ENCODE data around the gene FOXF1.
A peak's percentile ranks its signal among the peaks of the same experiment; 100 is the strongest.

Gene FOXF1

GRCh38 chr16:86553356-86553755, 43.0 kb downstream of the FOXF1 start:
- Mint-ChIP-seq H3K27me3 (ENCODE audit: low read depth) (peaks cover 4% of the 10 kb centered on the region), H3K4me3 (peak overlapping the region; percentile 90), H3K27ac (no peak overlapping the region), H3K9me3 (no peaks in the 10 kb centered on the region), H3K4me1 (ENCODE audit: low read depth) (peaks cover 39% of the 10 kb centered on the region), H3K36me3 (ENCODE audit: low read depth) (peaks cover 18% of the 10 kb centered on the region)
- no peak for DNase-seq (ENCODE audit: low spot score)

- peaks cover 4% of the 10 kb centered on the region for H3K27me3 Mint-ChIP-seq (ENCODE audit: low read depth)
Measured at GRCh38 chr16:86554599-86554916, 44.2 kb downstream of the FOXF1 start.

GRCh38 chr16:86554917-86555703, 44.8 kb downstream of the FOXF1 start, which contains the start of gene MTHFSD:
Gene MTHFSD, minus strand, starts transcription at chr16:86555235. Its CDS starts 51 bp downstream, at chr16:86555184.
- Mint-ChIP-seq H3K4me3 (peak within 1 kb of the TSS; percentile 90), H3K9me3 (no peaks in the 10 kb centered on the region), H3K27me3 (ENCODE audit: low read depth) (peaks cover 4% of the 10 kb centered on the region), H3K36me3 (ENCODE audit: low read depth) (peaks cover 17% of the 10 kb centered on the region), H3K27ac (peak within 1 kb of the TSS; percentile 95), H3K4me1 (ENCODE audit: low read depth) (peaks cover 31% of the 10 kb centered on the region)
- peak; percentile 95 for DNase-seq (ENCODE audit: low spot score)

More at GRCh38 chr16:86554599-86554916, 44.2 kb downstream of the FOXF1 start:
- Mint-ChIP-seq H3K36me3 (ENCODE audit: low read depth) (peaks cover 17% of the 10 kb centered on the region), H3K4me3 (peak overlapping the region; percentile 90), H3K9me3 (no peaks in the 10 kb centered on the region), H3K4me1 (ENCODE audit: low read depth) (peaks cover 31% of the 10 kb centered on the region), H3K27ac (peak overlapping the region; percentile 95)
- no peak for DNase-seq (ENCODE audit: low spot score)

- Mint-ChIP-seq H3K4me3 (peak overlapping the region; percentile 90), H3K27me3 (ENCODE audit: low read depth) (peaks cover 4% of the 10 kb centered on the region), H3K9me3 (no peaks in the 10 kb centered on the region), H3K4me1 (ENCODE audit: low read depth) (peaks cover 26% of the 10 kb centered on the region), H3K27ac (peak overlapping the region; percentile 95), H3K36me3 (ENCODE audit: low read depth) (peaks cover 17% of the 10 kb centered on the region)
- DNase-seq (ENCODE audit: low spot score) = no peak
Measured at GRCh38 chr16:86555704-86556075, 45.4 kb downstream of the FOXF1 start.

GRCh38 chr16:86556576-86556975, 46.2 kb downstream of the FOXF1 start:
- Mint-ChIP-seq H3K36me3 (ENCODE audit: low read depth) (peaks cover 12% of the 10 kb centered on the region), H3K27me3 (ENCODE audit: low read depth) (peaks cover 6% of the 10 kb centered on the region)
- no peak for DNase-seq (ENCODE audit: low spot score)

GRCh38 chr16:86557587-86557986, 47.3 kb downstream of the FOXF1 start:
- Mint-ChIP-seq H3K4me1 (ENCODE audit: low read depth) (peaks cover 20% of the 10 kb centered on the region), H3K27me3 (ENCODE audit: low read depth) (peaks cover 6% of the 10 kb centered on the region), H3K9me3 (no peaks in the 10 kb centered on the region), H3K36me3 (ENCODE audit: low read depth) (peaks cover 8% of the 10 kb centered on the region), H3K4me3 (no peak overlapping the region), H3K27ac (no peak overlapping the region)
- DNase-seq (ENCODE audit: low spot score) = no peak

More at GRCh38 chr16:86556576-86556975, 46.2 kb downstream of the FOXF1 start:
- Mint-ChIP-seq H3K27ac (no peak overlapping the region), H3K4me1 (ENCODE audit: low read depth) (peaks cover 21% of the 10 kb centered on the region), H3K9me3 (no peaks in the 10 kb centered on the region), H3K4me3 (peak overlapping the region; percentile 29)

GRCh38 chr16:86558355-86559193, 48.2 kb downstream of the FOXF1 start:
- no peak overlapping the region for H3K4me3 Mint-ChIP-seq
- H3K4me1 Mint-ChIP-seq (ENCODE audit: low read depth) = peaks cover 21% of the 10 kb centered on the region
- H3K27ac Mint-ChIP-seq = no peak overlapping the region
- H3K36me3 Mint-ChIP-seq (ENCODE audit: low read depth) = peaks cover 3% of the 10 kb centered on the region
- peaks cover 13% of the 10 kb centered on the region for H3K27me3 Mint-ChIP-seq (ENCODE audit: low read depth)
- DNase-seq (ENCODE audit: low spot score) = no peak
- no peaks in the 10 kb centered on the region for H3K9me3 Mint-ChIP-seq

- no peak overlapping the region for H3K27ac Mint-ChIP-seq
- no peaks in the 10 kb centered on the region for H3K36me3 Mint-ChIP-seq (ENCODE audit: low read depth)
- H3K27me3 Mint-ChIP-seq (ENCODE audit: low read depth) = peaks cover 25% of the 10 kb centered on the region
- peaks cover 18% of the 10 kb centered on the region for H3K4me1 Mint-ChIP-seq (ENCODE audit: low read depth)
- H3K4me3 Mint-ChIP-seq = no peak overlapping the region
- no peaks in the 10 kb centered on the region for H3K9me3 Mint-ChIP-seq
- no peak for DNase-seq (ENCODE audit: low spot score)
Measured at GRCh38 chr16:86559802-86560305, 49.5 kb downstream of the FOXF1 start.

GRCh38 chr16:86562356-86562755, 52.0 kb downstream of the FOXF1 start:
- no peak for DNase-seq (ENCODE audit: low spot score)
- Mint-ChIP-seq H3K36me3 (ENCODE audit: low read depth) (no peaks in the 10 kb centered on the region), H3K27me3 (ENCODE audit: low read depth) (peaks cover 38% of the 10 kb centered on the region), H3K4me1 (ENCODE audit: low read depth) (peaks cover 4% of the 10 kb centered on the region), H3K9me3 (no peaks in the 10 kb centered on the region), H3K4me3 (no peak overlapping the region), H3K27ac (no peak overlapping the region)

GRCh38 chr16:86563469-86564345, 53.4 kb downstream of the FOXF1 start:
- H3K27ac Mint-ChIP-seq = no peak overlapping the region
- peaks cover 4% of the 10 kb centered on the region for H3K4me1 Mint-ChIP-seq (ENCODE audit: low read depth)
- no peaks in the 10 kb centered on the region for H3K9me3 Mint-ChIP-seq
- peaks cover 44% of the 10 kb centered on the region for H3K27me3 Mint-ChIP-seq (ENCODE audit: low read depth)
- no peaks in the 10 kb centered on the region for H3K36me3 Mint-ChIP-seq (ENCODE audit: low read depth)
- H3K4me3 Mint-ChIP-seq = peak overlapping the region; percentile 36
- peak; percentile 81 for DNase-seq (ENCODE audit: low spot score)
